ENCODE data around the gene PPP3R1. TPM values are rescaled to one million over a fixed set of nuclear protein-coding genes. Genes with fewer than 3 reads are reported as not detected.

PPP3R1 gene
- total RNA-seq, 1 donor = 38.6 TPM

DNA sequence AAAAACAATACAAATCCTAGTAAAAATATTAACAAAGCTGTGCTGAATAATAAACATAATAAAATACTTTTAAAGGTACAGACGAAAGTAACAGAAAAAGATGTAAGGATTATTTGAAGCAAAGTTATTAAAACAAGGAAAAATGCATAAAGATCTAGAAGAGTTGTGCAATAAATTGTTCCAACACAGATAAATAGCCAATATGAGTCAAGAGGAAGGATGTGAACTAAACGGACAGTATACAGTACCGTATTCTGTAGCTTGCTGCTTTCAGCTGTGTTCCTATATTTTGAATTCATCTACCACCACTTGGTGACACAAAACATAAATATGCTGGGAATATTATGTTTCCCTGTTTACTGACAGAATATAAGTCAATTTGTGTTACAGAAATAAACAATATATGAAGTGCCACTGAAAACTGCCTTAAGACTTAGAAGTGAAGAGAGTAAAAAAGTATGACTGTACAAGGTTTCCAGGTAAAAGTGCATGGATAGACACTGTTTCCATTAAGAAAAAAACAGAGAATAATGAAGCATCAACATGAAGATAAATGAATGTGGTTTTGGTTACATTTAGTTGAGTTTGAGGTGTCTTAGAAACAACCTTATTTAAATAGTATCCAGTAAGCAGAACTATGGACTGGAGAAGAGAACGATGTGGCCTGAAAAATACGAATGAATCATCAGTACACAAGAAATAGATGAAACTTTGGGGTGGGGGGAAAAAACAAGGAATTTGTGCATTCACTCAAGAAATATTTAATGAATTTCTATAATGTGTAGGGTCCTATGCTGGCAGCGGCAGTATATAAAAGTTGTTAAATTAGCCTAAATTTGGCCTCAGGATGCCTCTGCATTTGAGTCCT is 13.1 kb downstream of the PPP3R1 start:
- TF ChIP-seq, protein P1, sequence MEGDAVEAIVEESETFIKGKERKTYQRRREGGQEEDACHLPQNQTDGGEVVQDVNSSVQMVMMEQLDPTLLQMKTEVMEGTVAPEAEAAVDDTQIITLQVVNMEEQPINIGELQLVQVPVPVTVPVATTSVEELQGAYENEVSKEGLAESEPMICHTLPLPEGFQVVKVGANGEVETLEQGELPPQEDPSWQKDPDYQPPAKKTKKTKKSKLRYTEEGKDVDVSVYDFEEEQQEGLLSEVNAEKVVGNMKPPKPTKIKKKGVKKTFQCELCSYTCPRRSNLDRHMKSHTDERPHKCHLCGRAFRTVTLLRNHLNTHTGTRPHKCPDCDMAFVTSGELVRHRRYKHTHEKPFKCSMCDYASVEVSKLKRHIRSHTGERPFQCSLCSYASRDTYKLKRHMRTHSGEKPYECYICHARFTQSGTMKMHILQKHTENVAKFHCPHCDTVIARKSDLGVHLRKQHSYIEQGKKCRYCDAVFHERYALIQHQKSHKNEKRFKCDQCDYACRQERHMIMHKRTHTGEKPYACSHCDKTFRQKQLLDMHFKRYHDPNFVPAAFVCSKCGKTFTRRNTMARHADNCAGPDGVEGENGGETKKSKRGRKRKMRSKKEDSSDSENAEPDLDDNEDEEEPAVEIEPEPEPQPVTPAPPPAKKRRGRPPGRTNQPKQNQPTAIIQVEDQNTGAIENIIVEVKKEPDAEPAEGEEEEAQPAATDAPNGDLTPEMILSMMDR (IDR thresholded peaks at IDR 0.05; ENCODE audit: insufficient read depth, low read length) = no peak
- DNase-seq (ENCODE audit: low read depth) = no peak
- H3K4me3 ChIP-seq (ENCODE audit: low read depth, low read length) = no peak overlapping the region

DNA sequence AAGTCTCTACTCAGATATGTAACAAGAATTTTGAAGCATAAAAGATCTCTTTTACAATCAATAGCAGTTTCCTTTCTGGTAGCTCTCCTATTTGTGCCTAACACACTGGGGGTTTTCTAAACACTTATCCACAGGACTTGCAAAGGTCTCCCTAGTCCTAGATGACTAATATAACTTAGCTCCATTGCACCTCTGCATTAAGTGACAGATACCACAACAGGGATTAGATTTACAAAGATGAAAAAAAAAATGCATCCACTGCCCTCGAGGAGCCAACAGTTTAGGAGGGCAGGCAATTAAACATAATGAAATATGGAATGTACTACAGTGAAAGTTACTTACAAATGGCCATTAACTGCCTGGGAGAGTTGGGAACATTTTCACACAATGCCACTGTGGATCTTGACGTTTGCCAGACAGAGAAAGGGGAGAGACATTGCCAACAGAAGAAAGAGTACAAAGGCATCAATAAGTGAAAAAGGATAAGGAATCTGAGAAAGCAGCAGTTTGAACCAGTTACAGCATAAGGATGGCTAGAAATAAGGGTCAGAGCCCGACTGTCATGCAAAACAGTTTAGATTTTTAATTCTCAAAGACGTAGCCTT is 14.3 kb downstream of the PPP3R1 start:
- TF ChIP-seq, protein P1 (IDR thresholded peaks at IDR 0.05; ENCODE audit: insufficient read depth, low read length) = no peak
- DNase-seq (ENCODE audit: low read depth) = no peak
- no peak overlapping the region for H3K4me3 ChIP-seq (ENCODE audit: low read depth, low read length)

- no peak overlapping the region for H3K4me3 ChIP-seq (ENCODE audit: low read depth, low read length)
Observed at GRCh38 chr2:68237404-68237803, 14.9 kb downstream of the PPP3R1 start.

DNA sequence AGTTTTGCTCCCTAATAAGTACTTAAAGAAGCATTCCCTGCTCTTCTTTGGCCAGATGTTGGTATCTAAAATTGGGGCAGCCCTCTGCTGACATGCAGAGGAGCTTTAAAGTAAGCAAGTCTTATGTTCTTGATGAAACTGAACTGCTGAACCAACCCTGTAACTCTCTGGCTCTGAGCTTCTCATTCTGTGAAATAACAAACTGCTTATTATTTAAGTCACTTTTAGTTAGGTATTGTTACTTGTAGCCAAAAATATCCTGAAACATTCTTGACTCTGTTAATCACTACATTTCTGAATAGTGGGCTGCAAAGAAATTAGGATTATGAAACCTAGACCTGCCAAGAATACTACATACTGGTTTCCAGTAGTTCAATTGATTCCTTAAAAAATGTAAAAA is 15.5 kb downstream of the PPP3R1 start:
- TF ChIP-seq, protein P1 (IDR thresholded peaks at IDR 0.05; ENCODE audit: insufficient read depth, low read length) = no peak
- DNase-seq (ENCODE audit: low read depth) = peak; percentile 70
- H3K4me3 ChIP-seq (ENCODE audit: low read depth, low read length) = no peak overlapping the region

More at GRCh38 chr2:68237404-68237803, 14.9 kb downstream of the PPP3R1 start:
- DNase-seq (ENCODE audit: low read depth) = peak; percentile 74
- TF ChIP-seq, protein P1 (IDR thresholded peaks at IDR 0.05; ENCODE audit: insufficient read depth, low read length) = no peak

DNA sequence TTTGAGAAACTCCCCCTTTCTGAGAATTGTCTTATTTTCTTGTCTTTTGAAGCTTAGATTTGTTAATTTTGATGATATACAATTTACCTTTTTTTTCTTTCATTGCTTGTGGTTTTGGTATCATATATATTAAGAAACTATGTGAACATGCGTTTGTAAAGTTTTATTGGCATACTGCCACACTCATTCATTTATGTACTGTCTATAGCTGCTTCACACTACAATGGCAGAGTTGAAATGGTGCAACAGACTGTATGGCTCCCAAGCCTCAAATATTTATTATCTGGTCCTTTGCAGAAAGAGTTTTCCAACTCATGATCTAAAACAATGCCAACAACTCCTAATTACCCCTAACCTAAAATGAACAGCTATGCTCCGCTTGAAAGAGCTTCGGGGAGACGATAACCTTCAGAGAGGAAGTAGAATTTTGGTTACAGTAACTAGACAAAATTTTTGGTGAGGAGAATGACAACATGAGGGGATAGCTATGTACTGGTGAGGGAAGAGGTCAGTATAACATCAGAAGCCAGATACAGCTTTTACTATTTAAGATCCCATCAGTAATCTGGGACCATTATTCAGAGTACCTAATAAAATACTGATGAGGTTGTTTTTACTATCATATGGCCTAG is 16.1 kb downstream of the PPP3R1 start:
- no peak overlapping the region for H3K4me3 ChIP-seq (ENCODE audit: low read depth, low read length)
- DNase-seq (ENCODE audit: low read depth) = no peak
- TF ChIP-seq, protein P1 (IDR thresholded peaks at IDR 0.05; ENCODE audit: insufficient read depth, low read length) = no peak

GRCh38 chr2:68235090-68235489 is 17.2 kb downstream of the PPP3R1 start:
- no peak overlapping the region for H3K4me3 ChIP-seq (ENCODE audit: low read depth, low read length)
- TF ChIP-seq, protein P1 (IDR thresholded peaks at IDR 0.05; ENCODE audit: insufficient read depth, low read length) = no peak
- no peak for DNase-seq (ENCODE audit: low read depth)
